VCaP (cell line): ENCODE results near the gene CLEC2L.

Experiments
- H3K27ac ChIP-seq: fragments of 450-650 bp; 2 replicates; pipeline ENCODE4 v1.5.1; 2017
- CTCF ChIP-seq: fragments of 450-650 bp; conservative IDR thresholded peaks from 2 replicates; pipeline ENCODE4 v1.5.1; 2017; ENCODE audit warnings: mild to moderate bottlenecking, moderate library complexity

The CLEC2L gene

GRCh38 chr7:139560678-139561077 is 37.2 kb downstream of the CLEC2L start:
- no peak overlapping the region for H3K27ac ChIP-seq
- TF ChIP-seq CTCF: no peak

GRCh38 chr7:139562491-139562890 is 39.0 kb downstream of the CLEC2L start:
- no peak overlapping the region for H3K27ac ChIP-seq
- TF ChIP-seq CTCF: no peak

GRCh38 chr7:139562961-139563565 is 39.6 kb downstream of the CLEC2L start:
- no peak for TF ChIP-seq CTCF
- no peak overlapping the region for H3K27ac ChIP-seq

- no peak for TF ChIP-seq CTCF
- no peak overlapping the region for H3K27ac ChIP-seq
Observed at GRCh38 chr7:139563856-139564255, 40.4 kb downstream of the CLEC2L start.

- H3K27ac ChIP-seq: no peak overlapping the region
- no peak for TF ChIP-seq CTCF
Observed at GRCh38 chr7:139566075-139566474, 42.6 kb downstream of the CLEC2L start.

GRCh38 chr7:139566736-139567646 is 43.5 kb downstream of the CLEC2L start:
- no peak for TF ChIP-seq CTCF
- no peak overlapping the region for H3K27ac ChIP-seq

GRCh38 chr7:139567647-139568345 is 44.3 kb downstream of the CLEC2L start:
- no peak overlapping the region for H3K27ac ChIP-seq
- TF ChIP-seq CTCF: no peak
